K562 (cell line): ENCODE measurements around the gene PTPRF. TPM values are rescaled to one million over a fixed set of nuclear protein-coding genes. Genes with fewer than 3 reads are reported as not detected.
A peak's percentile ranks its signal among the peaks of the same experiment; 100 is the strongest.

Experiments used
- NR2C2 ChIP-seq, 2 experiments: fragments of 200-800 bp in 1 of 2; sonication (Bioruptor generic) in 1 of 2; sonication (generic) in 1 of 2; formaldehyde crosslinking in 1 of 2; IDR thresholded peaks; 2 replicates each; pipeline versions ENCODE4 v1.6.1 to v1.8.0; 2016 to 2022; ENCODE audit warnings: mild to moderate bottlenecking in 1 of 2, missing compliant biosample characterization in 1 of 2, missing genetic modification characterization in 1 of 2, missing genetic modification reagents in 1 of 2
- NRF1 ChIP-seq, 2 experiments: fragments of 450-650 bp; IDR thresholded peaks in 1 of 2; conservative IDR thresholded peaks in 1 of 2; 2 replicates each; pipeline ENCODE4 v1.6.1; 2014; ENCODE audit warnings: mild to moderate bottlenecking in 2 of 2
- SRSF1 ChIP-seq: fragments of 200-400 bp; formaldehyde crosslinking; IDR thresholded peaks from 2 replicates; pipeline ENCODE4 v1.6.1; 2017; ENCODE audit warnings: mild to moderate bottlenecking, low read depth, low read length, moderate library complexity
- TGIF2 ChIP-seq: sonication (generic); formaldehyde crosslinking; IDR thresholded peaks from 2 replicates; pipeline ENCODE4 v1.8.1; 2022; ENCODE audit warnings: mild to moderate bottlenecking, missing genetic modification reagents, moderate library complexity
- TOE1 ChIP-seq, 2 experiments: fragments of 450-650 bp in 1 of 2; sonication (generic) in 1 of 2; formaldehyde crosslinking in 1 of 2; IDR thresholded peaks; 2 replicates each; pipeline versions ENCODE4 v1.7.1 to v1.8.0; 2016 to 2022; ENCODE audit warnings: borderline replicate concordance in 2 of 2, mild to moderate bottlenecking in 2 of 2, antibody characterized with exemption in 1 of 2, inconsistent platforms in 1 of 2, low read depth in 1 of 2, missing genetic modification reagents in 1 of 2, moderate library complexity in 1 of 2
- YBX1 ChIP-seq: fragments of 450-650 bp; IDR thresholded peaks from 2 replicates; pipeline ENCODE4 v1.7.1; 2016; ENCODE audit warnings: mild to moderate bottlenecking
- ZNF445 ChIP-seq: fragments of 250-450 bp; sonication (Bioruptor Pico); IDR thresholded peaks from 2 replicates; pipeline ENCODE4 v1.4.0; 2020; ENCODE audit warnings: low read depth, mild to moderate bottlenecking, moderate library complexity
- ZNF644 ChIP-seq: fragments of 200-800 bp; sonication (Bioruptor generic); IDR thresholded peaks from 2 replicates; pipeline ENCODE4 v1.6.1; 2016; ENCODE audit warnings: low read depth, missing genetic modification characterization, missing compliant biosample characterization
- polyA plus RNA-seq, 8 experiments: library from polyadenylated mRNA; depleted of rRNA in 4 of 8; stranded (reverse) in 5 of 8; unstranded in 3 of 8; fragments of >200 nt; fragmentation: Nextera tagmentation in 2 of 8; fragmentation: Illumina TruSeq in 1 of 8; extraction: Ambion mirVana in 2 of 8; extraction: Trizol in 1 of 8; gene quantifications; 2 replicates each; pipeline versions ENCODE4 v1.2.1 to v1.2.3, GENCODE V29; 2011 to 2014; ENCODE audit warnings: inconsistent platforms in 1 of 8, missing spikeins in 1 of 8
- total RNA-seq, 7 experiments: library from RNA; depleted of rRNA in 6 of 7; stranded (reverse); fragments of >200 nt in 6 of 7; fragmentation: Illumina TruSeq in 2 of 7; extraction: Trizol in 2 of 7; gene quantifications; 2 replicates each; pipeline versions ENCODE4 v1.2.1 to v1.2.3, GENCODE V29; 2011 to 2021; ENCODE audit warnings: low replicate concordance in 1 of 7
- TF ChIP-seq, protein P1 (sequence below): fragments of 250-450 bp; sonication (Bioruptor Pico); IDR thresholded peaks from 2 replicates; pipeline ENCODE4 v1.9.0; 2021; ENCODE audit warnings: mild to moderate bottlenecking, inconsistent platforms
- TF ChIP-seq, protein P2 (sequence below): fragments of 450-650 bp; IDR thresholded peaks from 2 replicates; pipeline ENCODE4 v1.7.0; 2016; ENCODE audit warnings: borderline replicate concordance
- TF ChIP-seq, protein P3 (sequence below): fragments of 250-450 bp; sonication (Bioruptor Pico); IDR thresholded peaks from 2 replicates; pipeline ENCODE4 v1.4.0; 2020; ENCODE audit warnings: mild to moderate bottlenecking, moderate library complexity
- TF ChIP-seq, protein P4 (sequence below): fragments of 200-800 bp; sonication (Bioruptor generic); IDR thresholded peaks from 2 replicates; pipeline ENCODE4 v1.6.1; 2016; ENCODE audit warnings: missing genetic modification characterization, missing compliant biosample characterization

Gene PTPRF
- total and polyA plus RNA-seq, 9 of the 15 experiments (the other 6 are each of a cell fraction or from before 2014, with no cell fraction given), result 0.13 to 4.3 (median 1.1) TPM

DNA sequence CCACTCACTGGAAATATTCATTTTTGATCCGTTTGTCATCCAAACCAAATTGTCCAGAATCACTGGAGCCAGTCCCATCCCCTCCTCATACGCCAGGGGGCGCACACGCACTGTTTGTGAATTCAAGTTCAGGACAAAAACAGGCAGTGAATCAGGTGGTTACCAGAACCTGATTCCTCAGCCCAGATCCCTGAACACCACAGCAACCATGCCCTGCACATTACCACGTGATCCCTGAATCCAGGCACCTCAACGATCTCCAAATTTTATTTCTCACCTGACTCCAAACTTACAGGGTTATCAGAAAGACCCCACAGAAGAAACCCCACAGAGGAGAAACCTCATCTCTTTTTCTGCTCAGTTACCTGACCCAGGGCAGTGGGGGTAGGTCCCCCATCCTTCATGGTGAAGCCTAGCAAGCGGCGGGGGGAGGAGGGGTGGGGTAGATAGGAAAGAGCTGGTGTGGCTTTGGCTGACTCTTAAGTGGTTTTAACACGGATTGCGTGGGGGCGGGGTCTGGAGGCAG, 1.4 kb upstream of the PTPRF start (continued):
- TF ChIP-seq, protein P1, sequence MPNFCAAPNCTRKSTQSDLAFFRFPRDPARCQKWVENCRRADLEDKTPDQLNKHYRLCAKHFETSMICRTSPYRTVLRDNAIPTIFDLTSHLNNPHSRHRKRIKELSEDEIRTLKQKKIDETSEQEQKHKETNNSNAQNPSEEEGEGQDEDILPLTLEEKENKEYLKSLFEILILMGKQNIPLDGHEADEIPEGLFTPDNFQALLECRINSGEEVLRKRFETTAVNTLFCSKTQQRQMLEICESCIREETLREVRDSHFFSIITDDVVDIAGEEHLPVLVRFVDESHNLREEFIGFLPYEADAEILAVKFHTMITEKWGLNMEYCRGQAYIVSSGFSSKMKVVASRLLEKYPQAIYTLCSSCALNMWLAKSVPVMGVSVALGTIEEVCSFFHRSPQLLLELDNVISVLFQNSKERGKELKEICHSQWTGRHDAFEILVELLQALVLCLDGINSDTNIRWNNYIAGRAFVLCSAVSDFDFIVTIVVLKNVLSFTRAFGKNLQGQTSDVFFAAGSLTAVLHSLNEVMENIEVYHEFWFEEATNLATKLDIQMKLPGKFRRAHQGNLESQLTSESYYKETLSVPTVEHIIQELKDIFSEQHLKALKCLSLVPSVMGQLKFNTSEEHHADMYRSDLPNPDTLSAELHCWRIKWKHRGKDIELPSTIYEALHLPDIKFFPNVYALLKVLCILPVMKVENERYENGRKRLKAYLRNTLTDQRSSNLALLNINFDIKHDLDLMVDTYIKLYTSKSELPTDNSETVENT, result no peak
- peak; percentile 82; the same call in 1 of the 2 replicates for TF ChIP-seq TOE1 (IDR thresholded peaks at IDR 0.05; ENCODE audit: borderline replicate concordance)
- TF ChIP-seq TOE1 (CRISPR knock-in tag; IDR thresholded peaks at IDR 0.05; ENCODE audit: borderline replicate concordance, low read depth), result no peak
- TF ChIP-seq, protein P2, sequence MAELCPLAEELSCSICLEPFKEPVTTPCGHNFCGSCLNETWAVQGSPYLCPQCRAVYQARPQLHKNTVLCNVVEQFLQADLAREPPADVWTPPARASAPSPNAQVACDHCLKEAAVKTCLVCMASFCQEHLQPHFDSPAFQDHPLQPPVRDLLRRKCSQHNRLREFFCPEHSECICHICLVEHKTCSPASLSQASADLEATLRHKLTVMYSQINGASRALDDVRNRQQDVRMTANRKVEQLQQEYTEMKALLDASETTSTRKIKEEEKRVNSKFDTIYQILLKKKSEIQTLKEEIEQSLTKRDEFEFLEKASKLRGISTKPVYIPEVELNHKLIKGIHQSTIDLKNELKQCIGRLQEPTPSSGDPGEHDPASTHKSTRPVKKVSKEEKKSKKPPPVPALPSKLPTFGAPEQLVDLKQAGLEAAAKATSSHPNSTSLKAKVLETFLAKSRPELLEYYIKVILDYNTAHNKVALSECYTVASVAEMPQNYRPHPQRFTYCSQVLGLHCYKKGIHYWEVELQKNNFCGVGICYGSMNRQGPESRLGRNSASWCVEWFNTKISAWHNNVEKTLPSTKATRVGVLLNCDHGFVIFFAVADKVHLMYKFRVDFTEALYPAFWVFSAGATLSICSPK, result 0 out of 2 replicates have a peak, but pooled peaks have one; percentile 56
- no peak for TF ChIP-seq ZNF644
- no peak for TF ChIP-seq SRSF1
- TF ChIP-seq TGIF2 (CRISPR knock-in tag), result no peak
- no peak for TF ChIP-seq ZNF445 (CRISPR knock-in tag)
- TF ChIP-seq NR2C2 (CRISPR knock-in tag; IDR thresholded peaks at IDR 0.05), result no peak
- no peak for TF ChIP-seq NR2C2 (tag; IDR thresholded peaks at IDR 0.05)
- TF ChIP-seq, protein P3, sequence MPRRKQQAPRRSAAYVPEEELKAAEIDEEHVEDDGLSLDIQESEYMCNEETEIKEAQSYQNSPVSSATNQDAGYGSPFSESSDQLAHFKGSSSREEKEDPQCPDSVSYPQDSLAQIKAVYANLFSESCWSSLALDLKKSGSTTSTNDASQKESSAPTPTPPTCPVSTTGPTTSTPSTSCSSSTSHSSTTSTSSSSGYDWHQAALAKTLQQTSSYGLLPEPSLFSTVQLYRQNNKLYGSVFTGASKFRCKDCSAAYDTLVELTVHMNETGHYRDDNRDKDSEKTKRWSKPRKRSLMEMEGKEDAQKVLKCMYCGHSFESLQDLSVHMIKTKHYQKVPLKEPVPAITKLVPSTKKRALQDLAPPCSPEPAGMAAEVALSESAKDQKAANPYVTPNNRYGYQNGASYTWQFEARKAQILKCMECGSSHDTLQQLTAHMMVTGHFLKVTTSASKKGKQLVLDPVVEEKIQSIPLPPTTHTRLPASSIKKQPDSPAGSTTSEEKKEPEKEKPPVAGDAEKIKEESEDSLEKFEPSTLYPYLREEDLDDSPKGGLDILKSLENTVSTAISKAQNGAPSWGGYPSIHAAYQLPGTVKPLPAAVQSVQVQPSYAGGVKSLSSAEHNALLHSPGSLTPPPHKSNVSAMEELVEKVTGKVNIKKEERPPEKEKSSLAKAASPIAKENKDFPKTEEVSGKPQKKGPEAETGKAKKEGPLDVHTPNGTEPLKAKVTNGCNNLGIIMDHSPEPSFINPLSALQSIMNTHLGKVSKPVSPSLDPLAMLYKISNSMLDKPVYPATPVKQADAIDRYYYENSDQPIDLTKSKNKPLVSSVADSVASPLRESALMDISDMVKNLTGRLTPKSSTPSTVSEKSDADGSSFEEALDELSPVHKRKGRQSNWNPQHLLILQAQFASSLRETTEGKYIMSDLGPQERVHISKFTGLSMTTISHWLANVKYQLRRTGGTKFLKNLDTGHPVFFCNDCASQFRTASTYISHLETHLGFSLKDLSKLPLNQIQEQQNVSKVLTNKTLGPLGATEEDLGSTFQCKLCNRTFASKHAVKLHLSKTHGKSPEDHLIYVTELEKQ (CRISPR knock-in tag), result no peak
- TF ChIP-seq, protein P4, sequence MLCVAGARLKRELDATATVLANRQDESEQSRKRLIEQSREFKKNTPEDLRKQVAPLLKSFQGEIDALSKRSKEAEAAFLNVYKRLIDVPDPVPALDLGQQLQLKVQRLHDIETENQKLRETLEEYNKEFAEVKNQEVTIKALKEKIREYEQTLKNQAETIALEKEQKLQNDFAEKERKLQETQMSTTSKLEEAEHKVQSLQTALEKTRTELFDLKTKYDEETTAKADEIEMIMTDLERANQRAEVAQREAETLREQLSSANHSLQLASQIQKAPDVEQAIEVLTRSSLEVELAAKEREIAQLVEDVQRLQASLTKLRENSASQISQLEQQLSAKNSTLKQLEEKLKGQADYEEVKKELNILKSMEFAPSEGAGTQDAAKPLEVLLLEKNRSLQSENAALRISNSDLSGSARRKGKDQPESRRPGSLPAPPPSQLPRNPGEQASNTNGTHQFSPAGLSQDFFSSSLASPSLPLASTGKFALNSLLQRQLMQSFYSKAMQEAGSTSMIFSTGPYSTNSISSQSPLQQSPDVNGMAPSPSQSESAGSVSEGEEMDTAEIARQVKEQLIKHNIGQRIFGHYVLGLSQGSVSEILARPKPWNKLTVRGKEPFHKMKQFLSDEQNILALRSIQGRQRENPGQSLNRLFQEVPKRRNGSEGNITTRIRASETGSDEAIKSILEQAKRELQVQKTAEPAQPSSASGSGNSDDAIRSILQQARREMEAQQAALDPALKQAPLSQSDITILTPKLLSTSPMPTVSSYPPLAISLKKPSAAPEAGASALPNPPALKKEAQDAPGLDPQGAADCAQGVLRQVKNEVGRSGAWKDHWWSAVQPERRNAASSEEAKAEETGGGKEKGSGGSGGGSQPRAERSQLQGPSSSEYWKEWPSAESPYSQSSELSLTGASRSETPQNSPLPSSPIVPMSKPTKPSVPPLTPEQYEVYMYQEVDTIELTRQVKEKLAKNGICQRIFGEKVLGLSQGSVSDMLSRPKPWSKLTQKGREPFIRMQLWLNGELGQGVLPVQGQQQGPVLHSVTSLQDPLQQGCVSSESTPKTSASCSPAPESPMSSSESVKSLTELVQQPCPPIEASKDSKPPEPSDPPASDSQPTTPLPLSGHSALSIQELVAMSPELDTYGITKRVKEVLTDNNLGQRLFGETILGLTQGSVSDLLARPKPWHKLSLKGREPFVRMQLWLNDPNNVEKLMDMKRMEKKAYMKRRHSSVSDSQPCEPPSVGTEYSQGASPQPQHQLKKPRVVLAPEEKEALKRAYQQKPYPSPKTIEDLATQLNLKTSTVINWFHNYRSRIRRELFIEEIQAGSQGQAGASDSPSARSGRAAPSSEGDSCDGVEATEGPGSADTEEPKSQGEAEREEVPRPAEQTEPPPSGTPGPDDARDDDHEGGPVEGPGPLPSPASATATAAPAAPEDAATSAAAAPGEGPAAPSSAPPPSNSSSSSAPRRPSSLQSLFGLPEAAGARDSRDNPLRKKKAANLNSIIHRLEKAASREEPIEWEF (CRISPR knock-in tag), result no peak
- TF ChIP-seq YBX1, result no peak
- TF ChIP-seq NRF1 (conservative IDR thresholded peaks at IDR 0.05 in 1 of 2, IDR thresholded peaks at IDR 0.05 in 1 of 2), result peak in 1 of 2 experiments; percentile 11; a peak in 1 of 4 replicates
